NCI-H2107 treated with DMSO at 0.1 percent for 48 hours (cell line): ENCODE results near the gene CDHR3.
A peak's percentile ranks its signal among the peaks of the same experiment; 100 is the strongest.
"Not testable (repeated sequence)": the region's sequence is repeated elsewhere in the genome, so short reads cannot be mapped to it uniquely, and the experiment has no call there.

ENCODE experiments used
- DNase-seq: peaks from one replicate; lab custom pipeline; 2025; ENCODE audit not compliant: unreplicated experiment; lab: John Stamatoyannopoulos, UW

CDHR3 gene

GRCh38 chr7:105955651-105956466 is 7.2 kb upstream of the CDHR3 start:
- not testable (repeated sequence) for DNase-seq

- DNase-seq = no peak
Measured at GRCh38 chr7:105958012-105958411, 5.1 kb upstream of the CDHR3 start.

- DNase-seq = no peak
Measured at GRCh38 chr7:105962353-105962752, 711 bp upstream of the CDHR3 start.

- no peak for DNase-seq
Measured at GRCh38 chr7:105971845-105972244, 8.8 kb downstream of the CDHR3 start.

GRCh38 chr7:105972276-105972675 is 9.2 kb downstream of the CDHR3 start:
- DNase-seq = no peak

DNA sequence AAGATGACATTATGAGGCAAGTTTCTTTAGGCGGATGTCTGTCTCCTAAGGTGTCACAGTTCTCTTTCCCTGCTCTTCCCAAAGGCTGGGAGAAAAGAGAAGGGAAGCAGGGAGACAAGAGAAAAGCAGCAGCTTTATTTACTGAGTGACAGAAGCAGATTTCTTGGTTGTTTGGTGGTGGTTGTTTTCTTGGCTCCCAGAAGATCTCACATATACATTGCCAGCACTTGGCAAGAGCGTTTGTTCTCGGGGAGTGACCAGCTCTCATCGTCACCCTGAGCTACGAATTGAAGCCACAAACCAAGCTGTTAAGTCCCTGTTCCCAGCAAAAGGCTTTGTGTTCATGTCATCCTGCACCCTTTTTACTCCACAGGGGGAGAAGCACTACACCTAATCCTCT is 11.4 kb downstream of the CDHR3 start:
- no peak for DNase-seq

- no peak for DNase-seq
Measured at GRCh38 chr7:105975770-105976417, 12.8 kb downstream of the CDHR3 start.

DNA sequence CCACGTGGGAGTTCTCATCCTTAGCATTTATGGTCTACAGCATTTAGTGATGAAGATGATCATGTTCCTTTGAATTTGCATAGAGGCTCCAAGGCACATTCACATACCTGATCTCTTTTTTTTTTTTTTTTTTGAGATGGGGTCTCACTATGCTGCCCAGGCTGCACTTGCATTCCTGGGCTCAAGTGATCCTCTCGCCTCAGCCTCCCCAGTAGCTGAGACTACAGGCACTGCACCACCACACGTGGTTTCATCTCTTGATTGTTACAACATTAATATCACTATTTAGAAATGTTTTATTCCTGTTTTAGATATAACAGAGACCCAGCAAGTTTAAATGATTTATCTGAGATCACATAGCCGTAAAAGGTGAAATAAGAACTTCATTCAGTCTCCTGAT is 13.8 kb downstream of the CDHR3 start:
- DNase-seq = no peak

DNA sequence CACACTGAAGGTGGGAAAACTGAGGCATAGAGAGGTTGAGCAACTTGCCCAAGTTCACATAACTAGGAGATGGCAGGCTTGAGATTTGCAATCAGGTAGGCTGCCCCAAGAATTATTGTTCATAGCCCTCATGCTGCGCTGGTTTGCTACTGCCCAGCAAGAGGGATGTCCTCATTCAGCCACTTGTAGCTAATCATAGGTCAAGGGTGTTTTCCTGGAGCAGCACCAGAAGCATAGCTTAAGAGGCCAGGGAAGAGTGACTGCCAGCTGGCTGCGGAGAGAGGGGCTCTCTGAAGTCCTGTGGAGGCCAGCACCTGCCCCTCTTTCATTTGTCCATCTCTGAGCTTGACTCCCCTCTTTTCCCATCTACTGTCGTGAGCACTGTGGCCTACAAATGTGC is 15.0 kb downstream of the CDHR3 start:
- DNase-seq = no peak

GRCh38 chr7:105978974-105979373 is 15.9 kb downstream of the CDHR3 start:
- DNase-seq = no peak

- no peak for DNase-seq
Measured at GRCh38 chr7:105979405-105979804, 16.3 kb downstream of the CDHR3 start.

DNA sequence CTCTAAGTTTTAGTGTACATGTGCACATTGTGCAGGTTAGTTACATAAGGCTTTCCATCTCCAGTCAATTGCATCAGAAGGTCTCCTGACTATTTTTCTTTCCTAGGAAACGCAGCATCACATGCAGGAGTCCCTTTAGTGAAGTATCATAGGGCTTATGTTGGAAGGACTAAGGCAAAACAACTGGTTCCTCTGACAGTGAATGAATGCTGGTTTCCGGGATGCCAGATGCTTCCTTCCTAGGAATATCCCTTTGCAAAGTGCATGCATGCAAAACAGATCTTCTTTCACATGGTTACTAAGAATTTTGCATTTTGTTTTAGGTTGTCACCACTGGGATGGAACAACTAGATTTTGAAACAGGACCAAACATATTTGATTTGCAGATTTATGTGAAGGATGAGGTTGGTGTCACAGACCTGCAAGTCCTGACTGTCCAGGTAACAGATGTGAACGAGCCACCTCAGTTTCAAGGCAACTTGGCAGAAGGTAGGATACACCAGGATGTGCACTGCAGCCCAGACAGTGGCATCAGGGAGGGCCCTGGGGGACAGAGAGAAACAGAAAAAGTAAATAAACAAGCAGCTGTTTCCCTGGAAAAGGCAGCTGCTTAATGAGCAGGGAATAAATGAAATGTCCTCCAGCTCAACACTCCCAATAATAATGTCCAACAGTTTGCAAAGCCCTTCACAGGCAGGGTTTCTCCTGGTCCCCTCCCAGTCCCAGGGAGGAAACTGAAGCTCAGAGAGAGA is 17.8 kb downstream of the CDHR3 start:
- DNase-seq = no peak

DNA sequence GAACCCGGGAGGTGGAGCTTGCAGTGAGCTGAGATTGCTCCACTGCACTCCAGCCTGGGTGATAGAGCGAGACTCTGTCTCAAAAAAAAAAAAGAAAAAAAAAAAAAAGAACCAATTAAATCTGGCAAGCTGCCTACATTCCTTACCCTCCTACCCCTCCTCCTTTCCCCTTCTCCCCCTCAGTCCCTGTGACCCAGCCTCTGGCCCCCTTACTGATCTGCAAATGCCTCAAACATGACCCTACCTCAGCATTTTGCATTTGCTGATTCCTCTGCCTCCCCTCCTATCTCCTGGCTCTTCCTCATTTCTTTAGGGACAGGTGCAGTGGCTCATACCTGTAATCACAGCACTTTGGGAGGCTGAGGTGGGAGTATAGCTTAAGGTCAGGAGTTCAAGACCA is 19.3 kb downstream of the CDHR3 start:
- DNase-seq = no peak

DNA sequence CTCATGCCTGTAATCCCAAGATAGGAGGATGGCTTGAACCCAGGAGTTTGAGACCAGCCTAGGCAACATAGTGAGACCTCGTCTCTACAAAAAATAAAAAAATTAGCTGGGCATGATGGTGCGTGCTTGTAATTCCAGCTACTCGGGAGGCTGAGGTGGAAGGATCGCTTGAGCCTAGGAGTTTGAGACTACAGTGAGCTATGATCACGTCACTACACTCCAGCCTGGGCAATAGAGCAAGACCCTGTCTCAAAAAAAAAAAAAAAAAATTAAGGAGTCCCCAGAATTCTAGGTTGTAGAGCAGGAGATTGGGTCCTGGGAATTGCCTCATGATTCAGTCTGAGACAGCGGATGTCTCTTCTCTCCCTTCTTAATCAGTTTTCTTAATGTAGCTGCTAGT is 21.7 kb downstream of the CDHR3 start:
- DNase-seq = not testable (repeated sequence)

- peak; percentile 74 for DNase-seq
Measured at GRCh38 chr7:105985229-105985628, 22.2 kb downstream of the CDHR3 start.

- DNase-seq = no peak
Measured at GRCh38 chr7:105985672-105986215, 22.7 kb downstream of the CDHR3 start.

DNA sequence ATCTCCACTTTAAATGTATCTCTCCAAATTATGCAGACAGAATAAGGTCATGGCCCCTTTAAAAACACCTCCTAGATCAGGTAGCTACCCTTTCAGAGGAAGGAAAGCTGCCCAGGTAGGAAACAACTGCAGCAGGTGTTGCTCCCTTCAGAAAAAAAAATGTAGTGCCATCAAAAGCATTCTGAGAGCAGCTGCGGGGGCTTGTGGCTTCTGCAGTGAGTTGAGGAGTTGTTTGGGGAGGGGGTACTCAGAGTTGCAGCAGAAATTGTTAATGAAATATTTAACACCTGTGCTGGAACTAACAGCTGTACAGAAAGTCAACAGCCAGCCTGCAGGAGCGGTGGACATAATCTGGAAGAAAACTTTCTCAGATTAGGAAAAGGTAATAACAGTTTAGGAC is 24.0 kb downstream of the CDHR3 start:
- DNase-seq = peak; percentile 52

GRCh38 chr7:105988276-105988675 is 25.2 kb downstream of the CDHR3 start:
- DNase-seq = no peak

DNA sequence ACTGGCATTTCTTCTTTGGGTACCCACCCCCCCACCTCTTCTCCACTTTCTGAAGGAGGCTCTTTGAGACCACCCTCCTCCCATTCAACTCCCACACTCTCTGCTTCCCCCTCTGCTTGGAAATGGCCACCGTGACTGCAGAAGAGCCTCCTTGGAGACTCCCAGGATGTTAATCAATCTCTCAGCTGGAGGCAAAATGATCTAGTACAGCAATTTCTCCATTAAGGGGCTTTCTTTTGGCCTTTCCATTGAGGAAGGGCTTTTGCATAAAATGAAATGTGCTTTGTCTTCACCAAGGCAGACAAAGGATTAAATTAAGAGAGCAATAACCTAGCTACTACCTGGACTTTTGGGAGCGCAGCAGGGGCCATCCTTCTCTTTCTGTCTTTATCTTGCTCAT is 26.1 kb downstream of the CDHR3 start:
- DNase-seq = no peak

DNA sequence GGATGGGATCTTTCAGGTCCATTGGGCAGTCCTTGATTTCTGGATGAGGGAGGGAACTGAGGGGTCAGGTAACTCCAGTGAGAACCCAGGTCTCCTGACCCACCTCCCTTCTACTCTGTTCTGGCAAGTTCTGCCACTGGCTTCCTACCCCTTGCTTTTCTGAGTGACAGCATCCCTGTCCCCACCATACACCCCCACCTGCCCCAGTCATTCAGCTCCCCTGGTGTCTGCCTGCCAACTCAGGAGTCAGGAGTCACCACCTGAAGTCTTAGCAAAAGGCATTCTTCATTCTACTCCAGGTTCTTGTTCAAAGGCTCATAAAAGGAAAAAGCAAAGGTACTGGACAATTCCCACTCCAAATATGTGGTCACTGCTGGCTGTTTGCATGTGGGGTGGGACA is 26.6 kb downstream of the CDHR3 start:
- no peak for DNase-seq

DNA sequence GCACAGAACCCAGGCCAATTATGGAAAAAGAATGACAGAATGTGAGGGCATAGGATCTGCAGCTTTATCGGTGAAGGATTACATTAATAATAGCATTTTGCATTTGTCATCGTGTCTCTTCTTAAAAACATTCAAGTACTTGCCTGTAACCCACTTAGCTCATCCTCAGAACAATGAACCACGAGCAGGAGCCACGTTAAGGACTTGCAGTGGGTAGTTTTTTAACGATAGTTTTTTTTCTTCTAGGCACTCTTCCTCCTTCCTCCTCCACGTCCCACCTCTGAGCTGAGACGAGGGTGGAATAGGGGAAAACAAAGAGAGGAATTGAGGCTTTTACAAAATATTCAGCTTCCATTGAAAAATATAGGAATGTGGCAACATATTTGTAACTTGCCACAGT is 27.1 kb downstream of the CDHR3 start:
- DNase-seq = no peak
